ENCODE measurements around the gene TCF7. TPM values are rescaled to one million over a fixed set of nuclear protein-coding genes. Genes with fewer than 3 reads are reported as not detected.

TCF7 gene
- total RNA-seq, 4 donors from 2014 or later = 0.94 to 1.4 (median 1.1) TPM

DNA sequence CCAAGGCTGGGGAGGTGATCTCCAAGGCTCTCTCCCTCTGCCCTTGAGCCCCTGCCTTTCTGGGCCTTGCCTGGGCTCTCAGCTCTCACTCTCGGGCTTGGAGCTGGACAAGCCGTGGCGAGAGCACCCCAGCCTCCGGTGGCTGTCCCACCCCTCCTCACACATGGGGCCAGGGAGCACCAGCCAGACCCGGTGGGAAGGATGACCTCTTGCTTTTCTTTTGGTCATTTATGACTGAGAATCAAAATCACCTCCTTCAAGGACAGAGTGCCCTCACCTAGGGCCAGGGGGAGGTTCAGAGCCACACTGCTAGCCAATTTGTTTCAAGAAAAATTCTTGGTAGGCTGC, 14.1 kb downstream of the TCF7 start:
- no peak for TF ChIP-seq EP300 (IDR thresholded peaks at IDR 0.05)
- no peak for TF ChIP-seq POLR2AphosphoS5 (IDR thresholded peaks at IDR 0.05)
- no peak for TF ChIP-seq POLR2A (IDR thresholded peaks at IDR 0.05)
- TF ChIP-seq, protein P1, sequence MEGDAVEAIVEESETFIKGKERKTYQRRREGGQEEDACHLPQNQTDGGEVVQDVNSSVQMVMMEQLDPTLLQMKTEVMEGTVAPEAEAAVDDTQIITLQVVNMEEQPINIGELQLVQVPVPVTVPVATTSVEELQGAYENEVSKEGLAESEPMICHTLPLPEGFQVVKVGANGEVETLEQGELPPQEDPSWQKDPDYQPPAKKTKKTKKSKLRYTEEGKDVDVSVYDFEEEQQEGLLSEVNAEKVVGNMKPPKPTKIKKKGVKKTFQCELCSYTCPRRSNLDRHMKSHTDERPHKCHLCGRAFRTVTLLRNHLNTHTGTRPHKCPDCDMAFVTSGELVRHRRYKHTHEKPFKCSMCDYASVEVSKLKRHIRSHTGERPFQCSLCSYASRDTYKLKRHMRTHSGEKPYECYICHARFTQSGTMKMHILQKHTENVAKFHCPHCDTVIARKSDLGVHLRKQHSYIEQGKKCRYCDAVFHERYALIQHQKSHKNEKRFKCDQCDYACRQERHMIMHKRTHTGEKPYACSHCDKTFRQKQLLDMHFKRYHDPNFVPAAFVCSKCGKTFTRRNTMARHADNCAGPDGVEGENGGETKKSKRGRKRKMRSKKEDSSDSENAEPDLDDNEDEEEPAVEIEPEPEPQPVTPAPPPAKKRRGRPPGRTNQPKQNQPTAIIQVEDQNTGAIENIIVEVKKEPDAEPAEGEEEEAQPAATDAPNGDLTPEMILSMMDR (IDR thresholded peaks at IDR 0.05) = no peak
- no CpG with 5 or more reads among the region's 5 CpGs for WGBS, 2 donors (ENCODE audit: low coverage in 1 of 2)
- no peaks in the 10 kb centered on the region for H3K27me3 ChIP-seq
- peaks cover 0 to 39% (median 17%) of the 10 kb centered on the region in 3 donors for H3K4me1 ChIP-seq
- H3K27ac ChIP-seq = peak overlapping the region in 2 of 4 donors; percentile 0 to 24
- H3K4me3 ChIP-seq = no peak overlapping the region
- no peaks in the 10 kb centered on the region for H3K9me3 ChIP-seq
- H3K36me3 ChIP-seq = peaks cover 0 to 49% of the 10 kb centered on the region in 2 donors
- no peak for ATAC-seq

DNA sequence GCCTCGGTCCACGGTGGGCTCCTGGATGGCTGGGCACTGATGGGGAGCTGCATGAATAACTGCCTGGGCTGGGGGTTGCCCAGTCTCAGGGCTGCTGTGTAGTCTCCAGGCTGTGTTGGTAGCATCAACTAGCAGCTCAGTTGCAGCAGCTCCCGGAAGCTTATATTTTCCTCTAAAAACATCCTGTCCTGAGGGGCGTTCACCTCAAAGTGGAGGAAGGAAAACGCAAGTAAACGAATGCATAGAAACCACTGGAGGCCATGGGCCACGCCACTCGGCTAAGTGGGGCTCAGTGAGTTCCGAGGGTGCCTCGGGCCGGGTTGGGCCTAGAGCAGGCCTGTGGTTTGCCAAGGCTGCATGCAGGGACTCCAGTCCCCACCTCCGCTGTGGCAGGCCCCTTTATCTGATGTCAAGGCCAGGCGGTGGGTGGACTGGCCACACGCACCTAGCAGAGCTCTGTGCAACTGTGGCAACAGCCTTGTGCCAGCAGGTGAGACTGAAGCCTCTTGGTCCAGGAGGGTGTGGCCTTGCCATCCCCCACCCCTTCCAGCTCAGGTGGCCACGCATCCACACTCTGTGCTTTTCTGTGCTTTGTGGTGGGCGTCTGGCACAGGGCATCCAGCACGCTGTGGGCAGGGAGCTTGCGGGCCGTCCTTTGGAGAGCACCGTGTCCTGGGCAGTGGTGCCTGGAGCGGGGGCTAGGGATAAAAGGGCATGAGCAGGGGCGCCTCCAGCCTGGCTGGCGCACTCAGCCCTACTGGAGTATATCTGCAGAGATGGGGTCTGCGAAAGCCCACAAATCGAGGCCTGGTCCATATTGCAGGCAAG, 15.1 kb downstream of the TCF7 start:
- Histone ChIP-seq H3K4me1 (peaks cover 0 to 35% (median 14%) of the 10 kb centered on the region in 3 donors), H3K36me3 (peaks cover 0 to 59% of the 10 kb centered on the region in 2 donors), H3K27ac (no peak overlapping the region), H3K4me3 (no peak overlapping the region), H3K27me3 (no peaks in the 10 kb centered on the region), H3K9me3 (no peaks in the 10 kb centered on the region)
- TF ChIP-seq POLR2AphosphoS5 (IDR thresholded peaks at IDR 0.05) = no peak
- TF ChIP-seq POLR2A (IDR thresholded peaks at IDR 0.05) = no peak
- TF ChIP-seq EP300 (IDR thresholded peaks at IDR 0.05) = no peak
- TF ChIP-seq, protein P1 (IDR thresholded peaks at IDR 0.05) = no peak
- no peak for ATAC-seq
- WGBS, 2 donors (ENCODE audit: low coverage in 1 of 2) = 73 to 77% methylated on average over 4 to 6 of the region's 25 CpGs

DNA sequence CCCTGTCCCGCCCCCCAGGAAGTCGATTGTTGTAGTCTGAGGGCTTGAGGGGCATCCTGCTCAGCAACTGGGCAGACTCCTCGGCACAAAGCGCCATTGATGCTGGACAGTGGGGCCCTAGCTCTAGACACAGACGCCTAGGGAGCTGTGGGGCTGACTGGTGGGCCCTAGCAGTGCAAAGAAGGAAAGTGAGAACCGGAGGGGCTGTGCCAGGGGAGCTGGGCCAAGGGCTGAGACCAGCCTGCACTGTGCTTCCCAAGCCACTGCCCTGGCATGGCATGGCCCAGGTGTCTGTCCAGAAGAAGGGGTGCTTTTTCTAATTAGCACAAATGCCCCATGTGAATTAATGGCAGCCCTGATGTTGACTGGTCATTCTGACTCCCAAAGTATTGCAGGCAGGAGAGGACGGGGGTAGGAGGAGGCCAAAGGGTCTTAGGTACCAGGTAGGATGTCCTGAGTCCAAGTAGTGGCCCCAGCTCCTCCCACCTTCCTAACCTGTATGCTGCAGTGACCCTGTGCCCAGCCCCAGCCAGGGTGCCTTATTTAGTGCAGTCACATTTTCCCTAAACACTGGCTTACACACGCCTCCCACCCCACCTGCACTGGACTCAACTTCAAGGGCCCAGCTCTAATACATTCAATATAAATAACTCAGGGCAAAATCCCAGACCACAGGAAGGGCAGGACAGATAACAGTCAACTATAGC, 15.9 kb downstream of the TCF7 start:
- H3K36me3 ChIP-seq = peaks cover 0 to 66% of the 10 kb centered on the region in 2 donors
- TF ChIP-seq POLR2A (IDR thresholded peaks at IDR 0.05) = no peak
- TF ChIP-seq POLR2AphosphoS5 (IDR thresholded peaks at IDR 0.05) = no peak
- TF ChIP-seq, protein P1 (IDR thresholded peaks at IDR 0.05) = no peak
- TF ChIP-seq EP300 (IDR thresholded peaks at IDR 0.05) = no peak
- WGBS, 2 donors (ENCODE audit: low coverage in 1 of 2) = 83% methylated on average over 1 of the region's 8 CpGs; no CpG with 5 or more reads in 1 of the 2 donors

DNA sequence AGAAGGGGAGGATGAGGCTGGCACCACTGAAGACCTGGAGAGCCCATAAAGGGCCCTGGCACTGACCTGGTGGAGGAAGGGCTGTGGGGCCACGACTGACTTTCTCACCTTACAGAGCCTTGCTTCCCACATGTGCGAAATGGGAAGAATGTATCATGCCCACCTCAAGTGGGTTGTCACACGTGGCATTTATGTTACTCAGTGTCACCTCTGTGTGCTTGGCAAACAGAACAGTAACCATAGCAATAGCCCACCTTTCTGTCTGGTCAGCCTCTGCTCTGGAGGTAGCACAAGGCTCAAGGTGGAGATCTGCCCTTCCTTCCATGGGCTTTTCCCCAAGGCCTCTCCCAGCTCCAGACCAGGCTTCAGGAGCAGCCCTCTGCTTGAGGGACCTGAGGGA, 16.7 kb downstream of the TCF7 start:
- Histone ChIP-seq H3K27ac (no peak overlapping the region), H3K4me3 (no peak overlapping the region), H3K27me3 (no peaks in the 10 kb centered on the region), H3K9me3 (no peaks in the 10 kb centered on the region), H3K4me1 (peaks cover 0 to 19% (median under 1%) of the 10 kb centered on the region in 3 donors), H3K36me3 (peaks cover 0 to 74% of the 10 kb centered on the region in 2 donors)
- ATAC-seq = no peak
- 83 to 88% methylated on average over 1 to 2 of the region's 3 CpGs for WGBS, 2 donors (ENCODE audit: low coverage in 1 of 2)
- TF ChIP-seq POLR2A (IDR thresholded peaks at IDR 0.05) = no peak
- TF ChIP-seq, protein P1 (IDR thresholded peaks at IDR 0.05) = no peak
- no peak for TF ChIP-seq POLR2AphosphoS5 (IDR thresholded peaks at IDR 0.05)
- TF ChIP-seq EP300 (IDR thresholded peaks at IDR 0.05) = no peak

More for the DNA sequence above, 15.9 kb downstream of the TCF7 start:
- Histone ChIP-seq H3K27me3 (no peaks in the 10 kb centered on the region), H3K27ac (no peak overlapping the region), H3K4me1 (peaks cover 0 to 27% (median 8%) of the 10 kb centered on the region in 3 donors), H3K4me3 (no peak overlapping the region), H3K9me3 (no peaks in the 10 kb centered on the region)
- no peak for ATAC-seq
